T-helper 17 cell (primary cell): ENCODE data around the gene TRMT44. TPM values are rescaled to one million over a fixed set of nuclear protein-coding genes. Genes with fewer than 3 reads are reported as not detected.

ENCODE experiments used
- ATAC-seq: fragments of 150-1000 bp; cut with Tn5 transposase; 2 replicates; pipeline ENCODE4 v1.10.0; 2021; ENCODE audit warnings: mild to moderate bottlenecking, moderate library complexity
- DNase-seq, 3 donors: peaks; one replicate each; pipeline versions ENCODE4 v3.0.0 to v3.0.0-alpha.2; 2020 to 2021
- H3K9me3 ChIP-seq: one replicate; pipeline ENCODE4 v1.7.0; 2013; ENCODE audit warnings: low read length, mild to moderate bottlenecking; ENCODE audit not compliant: control insufficient read depth, poor library complexity, severe bottlenecking
- H3K27ac Mint-ChIP-seq: one replicate; pipeline ENCODE4 v1.8.0; 2022; ENCODE audit warnings: mild to moderate bottlenecking, moderate library complexity, mixed read lengths
- H3K27me3 Mint-ChIP-seq: one replicate; pipeline ENCODE4 v1.8.0; 2022; ENCODE audit warnings: mixed read lengths
- H3K36me3 Mint-ChIP-seq: one replicate; pipeline ENCODE4 v1.8.0; 2022; ENCODE audit warnings: low read depth, mixed read lengths
- H3K4me1 Mint-ChIP-seq: one replicate; pipeline ENCODE4 v1.8.0; 2022; ENCODE audit warnings: mild to moderate bottlenecking, mixed read lengths
- H3K4me3 Mint-ChIP-seq: one replicate; pipeline ENCODE4 v1.8.0; 2022; ENCODE audit warnings: mild to moderate bottlenecking, moderate library complexity, mixed read lengths
- total RNA-seq, 4 donors: library from RNA in 2 of 4; stranded (reverse) in 2 of 4; gene quantifications; one replicate each; pipeline ENCODE4 v1.2.3 and lab custom pipeline; 2022 to 2026

TRMT44 gene
- total RNA-seq, 2 donors from 2014 or later, result 20.4 to 32.7 TPM

GRCh38 chr4:8524595-8525382 lies 84.2 kb downstream of the TRMT44 start:
- peaks cover 4% of the 10 kb centered on the region for H3K27me3 Mint-ChIP-seq
- no peaks in the 10 kb centered on the region for H3K4me1 Mint-ChIP-seq
- no peaks in the 10 kb centered on the region for H3K9me3 ChIP-seq
- peaks cover 2% of the 10 kb centered on the region for H3K36me3 Mint-ChIP-seq
- ATAC-seq (no peak), DNase-seq (no peak)
- no peak overlapping the region for H3K27ac Mint-ChIP-seq
- no peak overlapping the region for H3K4me3 Mint-ChIP-seq

GRCh38 chr4:8525383-8526120 lies 85.0 kb downstream of the TRMT44 start:
- ATAC-seq, result no peak
- Mint-ChIP-seq H3K4me3 (no peak overlapping the region), H3K27ac (no peak overlapping the region)

More at GRCh38 chr4:8525383-8526120, 85.0 kb downstream of the TRMT44 start:
- DNase-seq, result no peak
- H3K36me3 Mint-ChIP-seq, result peaks cover 2% of the 10 kb centered on the region
- H3K4me1 Mint-ChIP-seq, result no peaks in the 10 kb centered on the region
- H3K27me3 Mint-ChIP-seq, result peaks cover 4% of the 10 kb centered on the region
- no peaks in the 10 kb centered on the region for H3K9me3 ChIP-seq

Other genes with a start within 250 kb of the TRMT44 start
- 100 to 1,000 TPM; 134 TPM for gene SH3TC1, start 241.5 kb upstream of the TRMT44 start, total RNA-seq
- gene HTRA3, start 171.0 kb upstream of the TRMT44 start, total RNA-seq, result not detected
- 10 to 100 TPM in 1 of 2 donors, 1 to 10 TPM in 1; 9.6 to 11.3 TPM for gene ACOX3, start 54 bp upstream of the TRMT44 start, total RNA-seq
- not detected for gene GPR78, start 139.6 kb downstream of the TRMT44 start, total RNA-seq
- gene CPZ, start 152.0 kb downstream of the TRMT44 start, total RNA-seq, result not detected